DOHH2 (cell line): Measurements from ENCODE around the gene SORBS2.

Source experiments
- H3F3A ChIP-seq: fragments of 200-600 bp; sonication (generic), shearing (Covaris generic); 2 replicates; pipeline ENCODE4 v1.6.0; 2016; ENCODE audit warnings: antibody characterized with exemption, mild to moderate bottlenecking; ENCODE audit not compliant: control insufficient read depth, insufficient read depth
- H3K27ac ChIP-seq: fragments of 200-600 bp; sonication (generic); 2 replicates; pipeline ENCODE4 v1.5.1; 2014; ENCODE audit warnings: low read depth, mild to moderate bottlenecking, low read length, moderate library complexity
- H3K27me3 ChIP-seq: fragments of 200-600 bp; sonication (generic); 2 replicates; pipeline ENCODE4 v1.6.1; 2014; ENCODE audit warnings: mild to moderate bottlenecking, low read length, mixed read lengths; ENCODE audit not compliant: control insufficient read depth
- H3K36me3 ChIP-seq: fragments of 200-600 bp; sonication (generic); 2 replicates; pipeline ENCODE4 v1.6.1; 2014; ENCODE audit warnings: mild to moderate bottlenecking, low read length, moderate library complexity, mixed read lengths; ENCODE audit not compliant: control insufficient read depth
- H3K4me1 ChIP-seq: fragments of 200-600 bp; sonication (generic); 2 replicates; pipeline ENCODE4 v1.6.1; 2014; ENCODE audit warnings: mild to moderate bottlenecking, low read length, mixed read lengths; ENCODE audit not compliant: control insufficient read depth
- H3K4me2 ChIP-seq: fragments of 200-600 bp; sonication (generic); 2 replicates; pipeline ENCODE4 v1.6.0; 2014; ENCODE audit warnings: mild to moderate bottlenecking, low read length, moderate library complexity
- H3K4me3 ChIP-seq: fragments of 200-600 bp; sonication (generic); 2 replicates; pipeline ENCODE4 v1.5.1; 2014; ENCODE audit warnings: mild to moderate bottlenecking, low read length, mixed read lengths
- H3K79me2 ChIP-seq: fragments of 200-600 bp; sonication (generic); 2 replicates; pipeline ENCODE4 v1.6.1; 2014; ENCODE audit warnings: mild to moderate bottlenecking, low read length, mixed read lengths; ENCODE audit not compliant: control insufficient read depth
- H3K9me2 ChIP-seq: fragments of 200-600 bp; sonication (generic); replicated peaks from 2 replicates; pipeline ENCODE4 v1.6.1; 2014; ENCODE audit warnings: mild to moderate bottlenecking, low read length, mixed read lengths; ENCODE audit not compliant: control insufficient read depth
- H3K9me3 ChIP-seq: fragments of 200-600 bp; sonication (generic); 2 replicates; pipeline ENCODE4 v1.6.1; 2014; ENCODE audit warnings: antibody characterized with exemption, low read length, mixed read lengths; ENCODE audit not compliant: control insufficient read depth, insufficient read depth
- H4K20me1 ChIP-seq: fragments of 200-600 bp; sonication (generic); 2 replicates; pipeline ENCODE4 v1.6.0; 2014; ENCODE audit warnings: low read depth, mild to moderate bottlenecking, antibody characterized with exemption, low read length, moderate library complexity; ENCODE audit not compliant: control insufficient read depth, insufficient read depth
- EZH2phosphoT487 ChIP-seq: fragments of 200-600 bp; sonication (generic); IDR thresholded peaks from 2 replicates; pipeline ENCODE4 v1.6.1; 2017; ENCODE audit warnings: borderline replicate concordance, mild to moderate bottlenecking, antibody characterized with exemption, low read length, moderate library complexity, mixed read lengths
- TF ChIP-seq, protein P1 (sequence below): fragments of 200-600 bp; sonication (generic); IDR thresholded peaks from one replicate; pipeline ENCODE4 v1.5.1; 2014; ENCODE audit warnings: antibody characterized with exemption, mild to moderate bottlenecking, low read depth, low read length; ENCODE audit not compliant: poor library complexity, severe bottlenecking

The SORBS2 gene

DNA sequence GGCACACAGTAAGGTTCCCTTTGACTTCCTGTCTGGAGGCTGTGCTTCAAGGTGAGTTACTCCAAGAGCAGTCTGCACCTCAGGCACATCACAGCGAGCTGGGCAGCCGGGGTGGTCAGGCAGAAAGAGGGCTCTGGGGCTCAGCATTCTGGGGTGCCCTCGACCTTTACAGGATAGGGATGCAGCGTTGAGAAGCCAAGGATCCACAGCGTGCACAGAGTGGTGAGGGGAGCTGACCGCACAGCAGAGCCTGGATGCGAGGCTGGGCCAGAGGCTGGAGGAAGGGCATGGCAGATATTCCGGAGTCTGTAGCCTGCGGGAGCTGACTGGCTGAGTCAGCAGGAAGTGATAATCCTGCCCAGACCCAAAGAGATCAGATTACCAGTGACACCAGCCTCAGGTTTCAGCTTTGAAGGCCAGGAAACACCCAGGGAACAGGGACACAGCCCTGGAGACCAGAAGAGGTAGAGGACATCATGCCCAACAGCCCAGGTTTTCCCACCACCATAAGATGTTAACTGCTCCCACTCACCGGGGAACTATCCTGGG, 238.3 kb downstream of the SORBS2 start:
- Histone ChIP-seq H3K27me3 (no peaks in the 10 kb centered on the region), H3K27ac (no peak overlapping the region), H3K9me2 (no peaks in the 10 kb centered on the region), H3K36me3 (no peaks in the 10 kb centered on the region), H3F3A (no peaks in the 10 kb centered on the region), H4K20me1 (no peaks in the 10 kb centered on the region), H3K79me2 (no peaks in the 10 kb centered on the region), H3K4me3 (no peak overlapping the region), H3K4me2 (no peak overlapping the region), H3K4me1 (no peaks in the 10 kb centered on the region), H3K9me3 (no peaks in the 10 kb centered on the region)
- TF ChIP-seq EZH2phosphoT487: no peak
- TF ChIP-seq, protein P1, sequence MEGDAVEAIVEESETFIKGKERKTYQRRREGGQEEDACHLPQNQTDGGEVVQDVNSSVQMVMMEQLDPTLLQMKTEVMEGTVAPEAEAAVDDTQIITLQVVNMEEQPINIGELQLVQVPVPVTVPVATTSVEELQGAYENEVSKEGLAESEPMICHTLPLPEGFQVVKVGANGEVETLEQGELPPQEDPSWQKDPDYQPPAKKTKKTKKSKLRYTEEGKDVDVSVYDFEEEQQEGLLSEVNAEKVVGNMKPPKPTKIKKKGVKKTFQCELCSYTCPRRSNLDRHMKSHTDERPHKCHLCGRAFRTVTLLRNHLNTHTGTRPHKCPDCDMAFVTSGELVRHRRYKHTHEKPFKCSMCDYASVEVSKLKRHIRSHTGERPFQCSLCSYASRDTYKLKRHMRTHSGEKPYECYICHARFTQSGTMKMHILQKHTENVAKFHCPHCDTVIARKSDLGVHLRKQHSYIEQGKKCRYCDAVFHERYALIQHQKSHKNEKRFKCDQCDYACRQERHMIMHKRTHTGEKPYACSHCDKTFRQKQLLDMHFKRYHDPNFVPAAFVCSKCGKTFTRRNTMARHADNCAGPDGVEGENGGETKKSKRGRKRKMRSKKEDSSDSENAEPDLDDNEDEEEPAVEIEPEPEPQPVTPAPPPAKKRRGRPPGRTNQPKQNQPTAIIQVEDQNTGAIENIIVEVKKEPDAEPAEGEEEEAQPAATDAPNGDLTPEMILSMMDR: no peak

DNA sequence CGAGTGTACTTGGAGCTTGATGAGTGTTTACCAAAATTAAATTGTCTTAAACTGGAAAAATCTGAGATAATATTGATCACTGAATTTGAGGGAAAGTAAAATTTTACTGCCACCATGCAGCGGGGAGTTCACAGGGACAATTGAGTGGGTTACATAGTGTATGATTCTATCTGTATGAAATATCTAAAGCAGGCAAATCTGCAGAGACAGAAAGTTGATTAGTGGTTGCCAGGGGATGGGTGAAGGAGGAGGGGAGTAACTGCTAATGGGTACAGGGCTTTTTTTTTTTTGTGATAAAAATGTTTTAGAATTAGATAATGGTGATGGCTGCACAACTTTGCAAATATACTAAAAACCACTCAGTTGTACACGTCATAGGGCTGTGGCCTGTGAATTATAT, 241.3 kb downstream of the SORBS2 start:
- Histone ChIP-seq H3K27me3 (no peaks in the 10 kb centered on the region), H3K36me3 (no peaks in the 10 kb centered on the region), H3F3A (no peaks in the 10 kb centered on the region), H3K4me2 (no peak overlapping the region), H3K79me2 (no peaks in the 10 kb centered on the region), H3K9me3 (no peaks in the 10 kb centered on the region), H4K20me1 (no peaks in the 10 kb centered on the region), H3K9me2 (no peaks in the 10 kb centered on the region), H3K4me3 (no peak overlapping the region), H3K27ac (no peak overlapping the region), H3K4me1 (no peaks in the 10 kb centered on the region)
- TF ChIP-seq EZH2phosphoT487: no peak
- TF ChIP-seq, protein P1: no peak

DNA sequence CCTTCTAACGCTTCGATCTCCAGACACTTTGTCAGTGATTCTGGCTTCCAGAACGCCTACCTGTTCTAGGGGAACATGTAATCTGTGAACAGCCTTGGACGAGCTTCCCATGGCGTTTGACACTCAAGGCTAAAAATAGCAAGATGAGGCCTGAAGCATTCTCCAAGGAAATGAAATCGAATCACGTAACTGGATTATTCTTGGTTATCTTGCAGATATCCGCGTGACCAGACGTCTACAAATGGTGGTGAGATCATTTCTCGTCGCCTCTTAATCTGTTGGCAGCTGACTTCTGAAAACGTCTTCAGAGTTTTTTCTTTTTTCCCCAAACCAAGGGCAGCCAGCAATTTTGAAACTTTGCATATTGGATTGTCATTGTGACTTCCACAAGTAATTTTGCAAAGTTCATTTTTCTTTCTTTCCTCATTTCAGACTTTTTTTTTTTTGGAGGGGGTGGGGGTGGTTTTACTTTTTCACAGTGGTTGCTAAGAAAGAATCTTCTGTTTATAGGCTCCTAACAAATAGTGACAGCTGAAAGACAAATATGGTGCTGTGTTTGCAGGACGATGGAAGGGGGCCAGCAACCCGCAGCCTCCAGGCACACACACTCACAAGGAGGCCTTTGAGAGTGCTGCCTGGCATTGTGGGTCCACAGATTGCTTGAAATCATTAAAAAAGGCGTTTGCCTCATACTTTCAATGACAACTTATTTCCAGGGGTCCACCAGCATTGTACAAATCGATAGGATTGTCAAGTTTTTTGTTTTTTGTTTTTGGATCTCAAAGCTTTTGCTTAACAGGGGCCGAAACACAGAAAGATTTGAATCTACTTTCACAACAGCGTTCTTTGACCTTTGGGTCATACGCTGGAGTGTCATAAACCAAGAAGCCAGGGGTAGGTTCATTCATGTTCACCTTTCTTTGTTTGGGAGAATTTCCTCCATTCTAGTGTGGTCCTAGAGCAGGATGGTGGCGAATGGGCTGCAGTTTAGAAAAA, 244.3 kb downstream of the SORBS2 start:
- H4K20me1 ChIP-seq: no peaks in the 10 kb centered on the region
- TF ChIP-seq, protein P1: no peak
- no peak for TF ChIP-seq EZH2phosphoT487
- no peaks in the 10 kb centered on the region for H3K36me3 ChIP-seq
- H3K79me2 ChIP-seq: no peaks in the 10 kb centered on the region
- no peak overlapping the region for H3K4me3 ChIP-seq
- no peaks in the 10 kb centered on the region for H3K9me2 ChIP-seq
- H3F3A ChIP-seq: no peaks in the 10 kb centered on the region
- H3K27ac ChIP-seq: no peak overlapping the region
- no peak overlapping the region for H3K4me2 ChIP-seq
- H3K4me1 ChIP-seq: no peaks in the 10 kb centered on the region
- H3K9me3 ChIP-seq: no peaks in the 10 kb centered on the region
- H3K27me3 ChIP-seq: no peaks in the 10 kb centered on the region
